Stimulated activated naive CD8-positive, alpha-beta T cell treated with anti-CD3 and anti-CD28 coated beads, Interleukin-15, Interleukin-2, amounts not matched to agents 100 ng/mL and 50 ng/mL, for 24 hours (primary cell): ENCODE measurements around the gene TBC1D9.
"Not testable (repeated sequence)": the region's sequence is repeated elsewhere in the genome, so short reads cannot be mapped to it uniquely, and the experiment has no call there.

Source experiments
- H3K27ac Mint-ChIP-seq: one replicate; pipeline ENCODE4 v1.8.0; 2021; ENCODE audit warnings: mild to moderate bottlenecking, mixed read lengths
- H3K27me3 Mint-ChIP-seq: one replicate; pipeline ENCODE4 v1.8.0; 2021; ENCODE audit warnings: mixed read lengths
- H3K36me3 Mint-ChIP-seq: one replicate; pipeline ENCODE4 v1.8.0; 2021; ENCODE audit warnings: low read depth, mixed read lengths
- H3K4me1 Mint-ChIP-seq: one replicate; pipeline ENCODE4 v1.8.0; 2021; ENCODE audit warnings: low read depth, mixed read lengths
- H3K4me3 Mint-ChIP-seq: one replicate; pipeline ENCODE4 v1.8.0; 2021; ENCODE audit warnings: mild to moderate bottlenecking, mixed read lengths
- H3K9me3 Mint-ChIP-seq: one replicate; pipeline ENCODE4 v1.8.0; 2021; ENCODE audit warnings: mixed read lengths

TBC1D9 gene

DNA sequence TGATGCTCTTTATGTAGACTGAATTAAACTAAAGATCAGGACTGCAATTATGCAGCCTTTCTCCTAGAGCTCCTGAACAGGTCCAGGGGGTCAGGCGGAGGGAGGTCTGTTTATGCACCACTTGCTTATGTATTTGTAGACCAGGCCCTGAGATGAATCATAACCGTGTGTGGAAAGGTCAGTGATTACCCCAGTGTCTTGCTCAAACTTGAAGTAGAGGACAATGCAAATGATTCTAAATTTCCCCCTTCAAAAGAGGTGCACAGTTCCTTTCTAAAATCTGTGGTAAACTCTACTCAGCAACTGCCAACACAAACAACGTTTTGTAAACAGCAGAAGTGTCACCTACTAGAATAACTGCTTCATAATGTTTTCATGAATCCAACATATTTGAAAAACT, 13.0 kb upstream of the TBC1D9 start:
- Mint-ChIP-seq H3K4me1 (no peaks in the 10 kb centered on the region), H3K27ac (no peak overlapping the region), H3K27me3 (peaks cover 9% of the 10 kb centered on the region), H3K4me3 (no peak overlapping the region), H3K36me3 (no peaks in the 10 kb centered on the region), H3K9me3 (no peaks in the 10 kb centered on the region)

DNA sequence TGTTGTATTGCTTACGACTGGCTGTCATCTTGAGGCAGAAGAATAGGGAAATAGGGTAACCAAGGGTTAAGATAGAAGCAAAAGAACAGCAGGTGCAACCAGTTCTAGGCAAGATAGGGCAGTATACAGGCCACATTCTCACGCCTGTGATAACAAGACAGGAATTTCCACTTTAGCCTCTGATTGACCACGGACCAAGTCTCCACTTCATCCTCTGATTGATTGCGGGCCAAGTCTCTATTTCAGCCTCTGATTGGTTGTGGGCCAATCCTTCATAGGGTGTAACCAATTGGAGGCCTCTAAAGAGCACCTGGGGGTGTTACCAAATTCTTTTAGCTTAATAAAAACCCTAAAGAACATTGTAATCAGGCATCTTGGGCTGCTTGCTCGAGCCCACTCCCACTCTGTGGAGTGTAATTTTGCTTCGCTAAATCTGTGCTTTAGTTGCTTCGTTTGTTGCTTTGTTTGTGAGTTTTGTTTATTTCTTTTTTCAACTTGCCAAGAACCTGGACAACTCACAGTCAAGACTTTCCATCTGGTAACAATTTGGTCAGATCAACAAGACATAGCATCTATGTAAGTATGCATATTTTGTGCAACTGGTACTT, 8.7 kb upstream of the TBC1D9 start:
- Mint-ChIP-seq H3K36me3 (no peaks in the 10 kb centered on the region), H3K27me3 (no peaks in the 10 kb centered on the region), H3K4me3 (no peak overlapping the region), H3K9me3 (no peaks in the 10 kb centered on the region), H3K27ac (no peak overlapping the region), H3K4me1 (no peaks in the 10 kb centered on the region)

DNA sequence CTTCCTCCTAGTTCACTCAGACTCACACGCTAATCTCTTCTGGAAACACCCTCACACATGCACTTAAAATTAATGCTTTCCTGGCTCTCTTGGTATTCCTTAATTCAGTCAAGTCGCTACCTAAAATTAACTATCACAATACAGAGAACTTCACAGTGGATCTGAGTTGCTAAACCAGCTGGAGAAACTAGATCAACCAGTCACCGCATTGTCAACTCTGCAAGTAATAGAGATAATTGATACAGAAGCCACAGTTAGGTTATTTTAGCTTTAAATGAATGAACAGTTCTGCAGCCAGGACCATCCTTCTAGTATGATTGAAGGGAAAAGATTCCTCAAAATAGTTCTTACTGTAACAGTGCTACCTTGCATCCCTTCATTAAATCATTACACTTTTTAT, 6.0 kb upstream of the TBC1D9 start:
- Mint-ChIP-seq H3K4me3 (no peak overlapping the region), H3K27ac (no peak overlapping the region), H3K27me3 (peaks cover 24% of the 10 kb centered on the region), H3K4me1 (peaks cover 4% of the 10 kb centered on the region), H3K9me3 (no peaks in the 10 kb centered on the region), H3K36me3 (no peaks in the 10 kb centered on the region)

DNA sequence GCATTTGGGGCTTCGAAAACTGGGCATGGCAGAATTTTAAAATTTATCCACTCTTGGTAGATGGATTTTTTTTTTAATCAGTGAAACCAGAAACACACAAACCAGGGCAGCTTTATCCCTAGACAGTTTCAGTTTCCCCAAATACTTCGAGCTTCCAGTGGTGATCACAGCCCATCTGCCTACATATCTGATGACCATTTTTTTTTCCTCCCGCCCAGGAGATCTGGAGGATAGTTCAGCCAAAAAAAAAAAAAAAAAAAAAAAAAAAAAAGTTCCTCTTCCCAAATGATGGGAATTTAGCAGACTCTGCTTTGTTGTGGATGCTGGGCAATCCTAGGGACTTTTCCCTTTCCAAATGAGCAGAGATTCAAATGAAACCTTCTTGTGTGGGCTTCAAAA, 1.0 kb upstream of the TBC1D9 start:
- Mint-ChIP-seq H3K27ac (no peak overlapping the region), H3K9me3 (no peaks in the 10 kb centered on the region), H3K4me3 (peak overlapping the region; percentile 70), H3K27me3 (peaks cover 54% of the 10 kb centered on the region), H3K4me1 (peaks cover 14% of the 10 kb centered on the region), H3K36me3 (no peaks in the 10 kb centered on the region)

DNA sequence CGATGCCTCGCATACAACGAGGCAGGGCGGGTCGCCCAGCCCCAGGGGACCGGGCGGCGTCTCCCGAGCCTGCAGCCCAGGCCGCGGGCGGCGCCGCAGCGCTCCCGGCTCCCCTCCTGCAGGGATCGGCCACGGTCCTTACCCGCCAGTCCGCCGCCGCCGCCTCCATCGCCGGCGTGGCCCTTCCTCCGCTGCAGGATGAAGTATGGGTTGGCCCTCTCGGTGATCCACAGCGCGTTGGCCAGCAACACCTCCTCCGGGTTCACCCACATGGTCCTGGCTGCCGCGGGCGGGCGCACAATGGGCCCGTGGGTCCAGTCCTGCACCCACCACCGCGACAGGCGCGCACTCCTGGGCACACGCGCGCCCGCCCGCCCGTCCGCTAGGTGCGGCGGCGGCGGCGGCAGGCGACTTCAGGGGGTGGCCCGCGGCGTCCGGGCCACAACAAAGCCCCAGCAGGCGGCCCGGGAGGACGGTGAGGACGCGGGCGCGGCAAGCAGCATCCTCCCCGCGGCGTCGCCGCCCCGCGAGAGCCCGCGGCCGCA, 339 bp downstream of the TBC1D9 start:
- peaks cover 14% of the 10 kb centered on the region for H3K4me1 Mint-ChIP-seq

DNA sequence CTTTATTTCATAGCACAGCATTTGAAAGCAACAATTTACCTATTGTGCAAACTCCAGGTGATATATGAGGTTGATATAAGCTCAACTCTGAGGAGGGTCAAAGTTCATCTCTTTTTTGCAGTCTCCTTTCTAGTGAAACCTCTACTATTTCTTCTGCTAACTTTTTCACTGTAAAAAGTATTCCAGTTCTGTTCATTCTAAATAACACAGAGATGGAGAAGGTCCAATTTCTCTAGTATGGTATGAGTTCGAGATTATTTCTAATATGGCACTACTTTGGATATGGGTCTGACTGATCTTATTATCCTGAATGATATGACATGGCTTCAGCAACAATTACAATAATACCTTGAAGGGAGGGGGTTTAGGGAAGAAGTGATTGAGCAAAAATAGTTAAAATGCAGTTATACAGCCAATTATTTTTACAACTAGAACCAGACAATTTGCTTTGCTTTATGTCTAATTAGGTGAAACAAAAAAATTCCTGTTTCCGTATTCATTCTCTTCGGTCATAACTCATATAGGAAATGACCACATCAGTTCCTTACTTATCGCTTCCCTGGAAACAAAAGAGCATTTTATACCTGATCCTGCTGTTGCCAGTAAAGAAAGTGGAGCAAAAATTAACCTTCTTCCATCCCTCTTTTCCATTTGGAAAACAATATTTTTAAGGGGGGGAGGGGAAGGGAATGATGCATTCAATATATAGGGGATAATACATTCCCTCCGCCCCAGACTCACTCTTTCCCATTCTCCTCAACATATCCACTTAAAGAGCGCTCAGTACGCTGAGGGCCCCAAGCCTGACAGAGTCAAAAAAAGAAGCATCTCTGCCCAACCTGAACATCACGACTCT, 1.0 kb downstream of the TBC1D9 start:
- H3K9me3 Mint-ChIP-seq: no peaks in the 10 kb centered on the region
- peak overlapping the region; percentile 47 for H3K4me3 Mint-ChIP-seq
- H3K27me3 Mint-ChIP-seq: peaks cover 64% of the 10 kb centered on the region
- no peaks in the 10 kb centered on the region for H3K36me3 Mint-ChIP-seq
- H3K27ac Mint-ChIP-seq: no peak overlapping the region
- peaks cover 14% of the 10 kb centered on the region for H3K4me1 Mint-ChIP-seq

More for the DNA sequence above, 339 bp downstream of the TBC1D9 start:
- H3K9me3 Mint-ChIP-seq: no peaks in the 10 kb centered on the region
- H3K27me3 Mint-ChIP-seq: peaks cover 64% of the 10 kb centered on the region
- H3K4me3 Mint-ChIP-seq: peak overlapping the region; percentile 58
- no peaks in the 10 kb centered on the region for H3K36me3 Mint-ChIP-seq
- no peak overlapping the region for H3K27ac Mint-ChIP-seq

DNA sequence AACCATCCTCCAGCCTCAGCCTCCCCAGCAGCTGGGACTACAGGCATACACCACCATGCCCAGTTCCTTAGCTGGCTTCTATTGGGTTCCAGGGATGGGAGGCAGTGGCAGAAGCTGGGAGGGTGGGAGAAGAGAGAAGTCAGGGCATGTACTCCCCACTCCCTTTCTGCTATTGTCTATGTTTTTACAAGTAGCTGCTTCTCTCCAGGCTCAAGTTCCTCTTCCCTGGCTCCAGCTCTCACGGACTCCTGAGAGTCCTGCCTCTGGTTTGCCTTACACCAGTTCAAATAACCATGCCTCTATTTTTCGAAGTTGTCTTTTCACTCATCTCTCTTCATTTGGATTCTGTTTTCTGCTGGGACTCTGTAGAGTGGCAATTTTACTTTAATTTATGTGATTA, 2.9 kb downstream of the TBC1D9 start:
- Mint-ChIP-seq H3K4me1 (peaks cover 14% of the 10 kb centered on the region), H3K36me3 (peaks cover 3% of the 10 kb centered on the region), H3K9me3 (peaks cover 4% of the 10 kb centered on the region), H3K4me3 (no peak overlapping the region), H3K27me3 (peaks cover 59% of the 10 kb centered on the region), H3K27ac (no peak overlapping the region)

DNA sequence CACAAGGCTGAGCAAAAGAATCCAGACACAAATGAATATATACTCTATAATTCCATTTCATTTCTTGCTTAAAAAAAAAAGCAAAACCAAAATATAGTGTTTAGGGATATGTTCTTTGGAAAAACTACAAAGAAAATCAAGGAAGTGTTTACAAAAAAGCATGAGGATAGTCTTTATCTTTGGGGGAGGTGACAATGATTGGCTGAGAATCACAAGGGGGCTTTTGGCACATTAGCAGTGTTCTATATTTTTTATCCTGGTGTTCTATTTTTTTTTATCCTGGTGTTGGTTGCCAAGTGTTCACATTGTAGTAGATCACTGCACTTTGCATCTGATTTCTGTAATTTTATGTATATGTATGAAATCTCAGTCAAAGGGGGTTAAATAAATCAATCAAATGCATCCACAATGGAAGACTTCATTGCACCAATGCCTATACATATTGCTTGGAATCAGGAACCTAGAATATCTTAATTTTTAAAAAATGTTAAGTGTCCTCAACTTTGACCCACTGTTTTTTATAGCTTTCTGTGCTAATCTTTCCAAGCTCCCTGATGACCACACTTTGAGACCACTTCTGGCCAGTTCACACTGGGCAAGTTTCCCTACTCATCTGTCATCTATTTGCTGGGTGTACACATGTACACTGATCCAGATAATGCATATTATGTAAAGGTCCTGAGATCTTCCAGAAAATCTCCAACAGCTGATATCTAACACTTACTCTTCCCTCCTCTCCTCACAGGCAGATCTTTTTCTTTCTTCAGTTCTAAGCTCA, 3.7 kb downstream of the TBC1D9 start:
- Mint-ChIP-seq H3K4me3 (no peak overlapping the region), H3K9me3 (peaks cover 9% of the 10 kb centered on the region), H3K4me1 (peaks cover 11% of the 10 kb centered on the region), H3K27ac (no peak overlapping the region), H3K27me3 (peaks cover 54% of the 10 kb centered on the region), H3K36me3 (peaks cover 9% of the 10 kb centered on the region)

DNA sequence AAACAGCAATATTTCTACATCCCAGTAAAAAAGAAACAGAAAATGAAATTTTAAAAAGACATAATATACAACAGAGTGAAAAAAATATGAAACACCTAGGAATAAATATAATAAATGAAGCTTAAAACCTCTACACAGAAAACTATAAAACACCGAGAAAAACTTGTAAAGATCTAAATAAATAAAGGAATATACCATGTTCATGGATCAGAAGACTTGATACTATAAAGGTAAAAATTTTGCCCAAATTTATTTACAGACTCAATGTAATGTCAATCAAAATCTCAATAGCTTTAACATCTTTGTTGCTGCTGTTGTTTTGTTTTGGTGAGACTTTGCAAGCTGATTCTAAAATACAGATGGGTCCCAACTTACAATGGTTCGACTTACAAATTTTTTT, 5.7 kb downstream of the TBC1D9 start:
- Mint-ChIP-seq H3K4me1 (peaks cover 5% of the 10 kb centered on the region), H3K9me3 (peaks cover 9% of the 10 kb centered on the region), H3K4me3 (no peak overlapping the region), H3K27me3 (peaks cover 46% of the 10 kb centered on the region), H3K36me3 (peaks cover 9% of the 10 kb centered on the region), H3K27ac (no peak overlapping the region)

DNA sequence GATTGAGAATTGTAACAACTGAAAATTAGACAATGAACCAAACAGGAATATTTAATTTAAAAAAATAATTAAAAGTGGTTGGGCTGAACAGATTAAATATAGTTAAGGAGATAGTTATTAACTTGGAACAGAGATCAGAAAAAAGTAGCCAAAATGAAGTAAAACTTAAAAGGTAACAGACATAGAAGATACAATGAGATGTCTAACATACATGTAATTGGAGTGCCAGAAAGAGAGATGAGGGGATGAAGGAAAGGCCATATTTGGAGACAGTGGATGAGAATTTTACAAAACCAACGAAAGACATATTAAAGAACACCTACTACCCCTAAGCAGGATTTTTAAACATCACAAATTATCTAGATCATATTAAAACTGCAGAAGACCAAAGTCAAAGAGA, 8.0 kb downstream of the TBC1D9 start:
- H3K4me3 Mint-ChIP-seq: no peak overlapping the region
- peaks cover 29% of the 10 kb centered on the region for H3K27me3 Mint-ChIP-seq
- peaks cover 9% of the 10 kb centered on the region for H3K9me3 Mint-ChIP-seq
- peaks cover 9% of the 10 kb centered on the region for H3K36me3 Mint-ChIP-seq
- H3K4me1 Mint-ChIP-seq: no peaks in the 10 kb centered on the region
- no peak overlapping the region for H3K27ac Mint-ChIP-seq

DNA sequence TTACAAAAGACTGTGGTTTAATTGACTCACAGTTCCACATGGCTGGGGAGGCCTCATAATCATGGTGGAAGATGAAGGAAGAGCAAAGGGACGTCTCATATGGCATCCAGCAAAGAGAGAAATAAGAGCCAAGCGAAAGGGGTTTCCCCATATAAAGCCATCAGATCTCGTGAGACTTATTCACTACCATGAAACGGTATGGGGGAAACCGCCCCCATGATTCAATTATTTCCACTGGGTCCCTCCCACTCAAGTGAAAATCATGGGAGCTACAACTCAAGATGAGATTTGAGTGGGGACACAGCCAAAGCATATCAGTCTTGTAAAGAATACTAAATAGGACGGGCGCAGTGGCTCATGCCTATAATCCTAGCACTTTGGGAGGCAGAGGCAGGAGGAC, 9.6 kb downstream of the TBC1D9 start:
- H3K4me1 Mint-ChIP-seq: peaks cover 11% of the 10 kb centered on the region
- H3K9me3 Mint-ChIP-seq: not testable (repeated sequence)

DNA sequence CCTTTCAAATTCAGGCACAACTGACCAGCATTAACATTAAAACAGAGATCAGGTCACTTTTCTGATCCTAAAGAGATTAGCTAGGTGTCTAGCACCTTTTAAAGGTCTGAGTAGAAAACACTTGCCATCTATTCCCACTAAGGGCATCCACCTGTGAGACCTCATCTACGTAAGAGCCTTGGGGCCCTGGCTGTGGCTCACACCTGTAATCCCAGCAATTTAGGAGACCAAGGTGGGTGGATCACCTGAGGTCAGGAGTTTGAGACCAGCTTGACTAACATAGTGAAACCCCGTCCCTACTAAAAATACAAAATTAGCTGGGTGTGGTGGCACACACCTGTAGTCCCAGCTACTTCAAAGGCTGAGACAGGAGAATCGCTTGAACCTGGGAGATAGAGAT, 11.8 kb downstream of the TBC1D9 start:
- peaks cover 9% of the 10 kb centered on the region for H3K36me3 Mint-ChIP-seq
- H3K27ac Mint-ChIP-seq: no peak overlapping the region
- peaks cover 9% of the 10 kb centered on the region for H3K9me3 Mint-ChIP-seq
- no peak overlapping the region for H3K4me3 Mint-ChIP-seq
- peaks cover 11% of the 10 kb centered on the region for H3K4me1 Mint-ChIP-seq
- peaks cover 21% of the 10 kb centered on the region for H3K27me3 Mint-ChIP-seq

More for the DNA sequence above, 9.6 kb downstream of the TBC1D9 start:
- not testable (repeated sequence) for H3K36me3 Mint-ChIP-seq, H3K27ac Mint-ChIP-seq, H3K4me3 Mint-ChIP-seq
- H3K27me3 Mint-ChIP-seq: peaks cover 19% of the 10 kb centered on the region

DNA sequence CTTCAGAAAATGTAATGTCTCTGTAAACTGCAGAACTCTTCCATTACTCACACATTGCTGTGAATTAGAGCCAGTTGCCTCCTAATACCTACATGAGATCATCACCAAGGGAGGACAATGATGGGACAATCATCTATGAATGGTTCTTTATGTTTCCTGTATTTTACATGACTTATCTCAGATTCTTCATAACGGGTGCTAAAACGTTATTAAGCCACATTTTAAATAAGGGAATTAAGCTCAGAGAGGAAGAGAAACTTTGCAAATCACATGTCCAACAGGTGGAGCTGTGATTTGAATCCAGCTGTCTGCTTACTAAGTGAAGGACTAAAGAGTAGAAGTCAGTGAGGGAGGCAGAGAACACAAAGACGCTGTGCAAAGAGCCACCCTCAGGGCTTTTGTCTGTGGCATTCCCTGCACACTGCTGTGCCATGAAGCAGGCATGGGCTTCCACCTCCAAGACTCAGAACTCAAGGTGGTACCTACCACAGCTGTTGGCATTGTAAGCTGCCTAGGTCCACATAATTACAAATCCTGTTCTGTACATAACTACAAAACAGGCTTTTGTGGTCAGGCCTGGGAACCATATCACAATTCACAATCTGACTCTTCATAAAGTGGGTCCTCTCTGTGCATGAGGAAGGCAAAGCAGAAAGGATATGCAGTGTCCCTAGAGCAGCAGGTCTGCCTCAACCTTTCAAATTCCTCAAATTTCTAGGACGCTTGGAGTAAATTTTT, 12.8 kb downstream of the TBC1D9 start:
- Mint-ChIP-seq H3K27ac (no peak overlapping the region), H3K9me3 (peaks cover 5% of the 10 kb centered on the region), H3K4me3 (no peak overlapping the region), H3K4me1 (peaks cover 11% of the 10 kb centered on the region), H3K36me3 (peaks cover 6% of the 10 kb centered on the region), H3K27me3 (peaks cover 16% of the 10 kb centered on the region)

DNA sequence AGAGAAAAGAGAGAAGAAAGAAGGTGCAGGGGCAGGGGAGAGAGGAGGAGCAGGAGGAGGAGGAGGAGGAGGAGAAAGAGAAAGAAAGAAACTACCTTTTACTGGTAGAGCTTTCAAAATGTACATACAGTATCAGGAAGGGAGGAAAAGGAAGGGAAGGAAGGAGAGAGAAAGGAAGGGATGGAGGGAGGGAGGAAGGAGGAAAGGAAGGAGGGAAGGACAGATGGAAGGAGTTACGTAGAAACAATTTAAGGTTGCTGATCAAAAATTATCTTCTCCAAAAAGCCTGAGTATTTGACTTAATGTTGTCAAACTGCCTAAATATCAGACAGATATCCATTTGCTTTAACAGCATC, 13.4 kb downstream of the TBC1D9 start:
- no peak overlapping the region for H3K4me3 Mint-ChIP-seq
- peaks cover 11% of the 10 kb centered on the region for H3K4me1 Mint-ChIP-seq
- peaks cover 14% of the 10 kb centered on the region for H3K27me3 Mint-ChIP-seq
- peak overlapping the region; percentile 27 for H3K27ac Mint-ChIP-seq
- peaks cover 1% of the 10 kb centered on the region for H3K36me3 Mint-ChIP-seq
- no peaks in the 10 kb centered on the region for H3K9me3 Mint-ChIP-seq
